Nucleus accumbens (tissue), 56 donors: Measurements from ENCODE around the gene BHLHE41.

Source experiments
- DNase-seq, 56 donors: peaks; one replicate each; lab custom pipeline; 2025; lab: John Stamatoyannopoulos, UW

Gene BHLHE41

DNA sequence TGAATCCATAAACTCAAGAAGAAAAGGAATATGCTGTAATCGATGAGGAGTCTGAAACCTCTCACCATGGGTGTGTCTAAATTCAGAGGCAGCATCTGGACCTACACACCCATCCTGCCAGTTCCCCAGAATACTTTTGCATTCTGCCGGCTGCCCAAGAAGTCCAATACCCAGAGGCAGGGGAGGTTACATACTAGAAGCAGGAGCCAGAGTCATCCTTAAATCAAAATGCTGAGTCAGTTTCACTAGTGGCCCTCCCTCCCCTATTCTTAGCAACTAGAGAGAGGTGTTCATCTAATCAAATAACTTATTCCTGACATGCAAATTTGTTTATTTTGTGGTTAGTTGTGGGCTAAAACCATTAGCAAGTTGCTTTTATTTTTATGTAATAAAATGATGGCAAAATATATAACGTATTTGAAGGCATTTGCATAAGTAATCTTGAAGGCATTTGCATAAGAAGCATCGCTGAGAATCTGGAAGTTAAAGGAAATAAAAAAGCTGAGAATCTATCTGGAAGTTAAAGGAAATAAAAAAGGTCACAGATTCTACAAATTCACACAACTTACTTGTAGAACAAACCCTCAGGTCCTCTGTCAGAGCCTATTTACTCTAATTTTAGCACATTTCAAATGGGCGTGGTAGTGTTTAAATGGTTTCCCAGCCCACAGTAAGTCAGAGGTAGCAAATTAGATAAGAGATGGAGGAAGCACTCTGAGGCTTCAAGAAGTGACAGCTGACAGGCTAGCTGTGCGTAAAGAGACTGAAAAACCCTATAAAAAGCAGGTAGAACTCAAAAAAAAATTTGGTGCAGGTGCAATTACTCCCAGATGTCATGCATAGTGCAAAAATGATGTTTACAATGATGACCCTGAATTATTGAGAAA, 7.8 kb downstream of the BHLHE41 start:
- DNase-seq: peak in 1 of 56 donors; percentile 12

DNA sequence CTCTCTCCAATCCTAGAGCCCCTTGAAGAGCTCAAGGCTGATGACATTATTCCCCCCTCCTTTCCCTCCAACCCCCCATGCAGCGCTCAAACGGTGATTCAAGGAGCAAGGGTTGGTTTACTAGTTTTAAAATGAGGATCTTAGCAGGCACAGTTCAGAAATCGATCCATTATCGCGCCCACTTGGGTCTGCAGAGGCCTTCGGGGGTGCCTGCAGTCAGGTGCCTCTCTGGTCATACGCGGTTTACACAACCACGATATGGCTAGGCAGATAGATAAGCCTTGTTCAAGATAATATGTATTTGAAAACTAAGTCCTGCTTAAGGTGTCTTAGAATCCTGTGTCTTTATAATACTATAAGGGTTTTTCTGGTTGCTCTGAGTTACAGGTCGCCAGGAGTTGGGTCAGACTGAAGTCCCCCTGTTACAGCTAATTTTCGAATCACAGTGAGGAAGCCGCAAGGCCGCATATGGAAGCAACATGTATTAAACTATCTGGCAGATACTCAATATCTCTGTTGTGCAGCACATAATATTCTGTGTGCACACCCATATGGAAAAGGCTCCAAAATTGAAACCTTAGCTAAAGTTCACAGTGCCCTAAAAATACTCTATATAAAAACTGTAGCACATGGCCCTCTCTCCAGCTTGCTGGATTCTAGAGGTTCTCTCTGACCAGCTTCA, 10.0 kb downstream of the BHLHE41 start:
- DNase-seq: peak in 1 of 56 donors; percentile 60

DNA sequence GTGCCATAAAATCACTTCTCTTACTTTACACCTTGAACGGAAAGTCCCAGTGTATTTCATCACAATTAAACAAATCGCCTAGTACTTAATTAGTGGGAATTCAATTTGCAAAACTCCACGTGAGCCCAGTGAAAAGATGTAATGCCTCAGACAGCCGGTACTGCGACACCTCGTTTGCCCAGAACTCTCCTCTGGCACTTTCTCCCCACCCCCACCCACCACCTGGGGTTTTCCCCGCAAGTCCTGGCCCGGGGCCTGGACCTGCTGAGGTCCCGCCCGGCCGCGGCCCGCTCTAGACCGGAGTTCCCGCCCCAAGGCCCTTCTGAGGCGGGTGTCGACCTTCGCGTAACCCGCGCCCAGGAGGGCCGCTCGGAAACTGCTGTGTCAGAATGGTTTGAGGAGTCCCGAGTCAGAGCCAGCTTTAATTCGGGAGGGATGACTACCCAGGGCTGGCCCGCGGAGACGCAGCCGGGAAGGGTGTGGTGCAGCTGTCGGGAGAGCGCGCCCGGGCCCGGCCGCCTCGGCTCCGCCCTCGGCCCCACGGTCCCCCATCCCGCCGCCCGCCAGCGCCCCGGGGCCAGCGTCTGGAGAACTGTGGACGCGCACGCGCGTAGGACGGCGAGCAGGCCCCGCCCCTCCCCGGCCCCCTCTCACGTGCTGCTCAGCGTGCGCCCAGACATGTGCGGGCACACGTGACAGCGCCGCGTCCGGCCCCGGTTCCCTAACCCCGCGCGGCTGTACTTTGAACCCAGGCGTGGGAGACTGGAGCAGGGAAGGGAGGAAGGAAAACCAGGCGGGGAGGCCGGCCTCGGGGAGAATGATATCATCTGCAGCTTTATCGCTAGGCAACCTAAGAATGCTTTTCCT, 10.8 kb downstream of the BHLHE41 start:
- peak; percentile 43 to 97 (median 89) for DNase-seq

DNA sequence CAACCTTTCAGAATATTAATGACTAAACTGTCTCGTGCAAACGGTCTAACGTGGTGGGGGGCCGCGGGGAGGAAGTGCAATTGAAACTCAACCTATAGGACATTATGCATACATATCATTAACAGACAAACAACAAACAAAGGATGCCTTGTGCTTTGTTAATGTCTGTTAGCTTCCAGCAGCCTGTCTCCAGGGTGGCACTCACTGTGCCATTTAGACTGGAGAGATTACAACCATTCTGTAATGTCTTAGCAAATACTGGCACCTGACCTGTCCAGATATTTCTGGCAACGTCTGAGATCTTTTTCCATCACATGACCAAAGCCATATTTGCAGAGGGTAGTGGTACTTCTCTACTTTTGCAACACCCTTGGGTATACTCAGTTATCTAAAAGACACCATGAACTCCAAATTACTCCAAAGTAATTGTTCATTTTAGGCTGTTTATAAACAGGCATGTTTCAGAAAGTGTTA, 11.6 kb downstream of the BHLHE41 start:
- DNase-seq: peak in 5 of 56 donors; percentile 8 to 36 (median 19)

DNA sequence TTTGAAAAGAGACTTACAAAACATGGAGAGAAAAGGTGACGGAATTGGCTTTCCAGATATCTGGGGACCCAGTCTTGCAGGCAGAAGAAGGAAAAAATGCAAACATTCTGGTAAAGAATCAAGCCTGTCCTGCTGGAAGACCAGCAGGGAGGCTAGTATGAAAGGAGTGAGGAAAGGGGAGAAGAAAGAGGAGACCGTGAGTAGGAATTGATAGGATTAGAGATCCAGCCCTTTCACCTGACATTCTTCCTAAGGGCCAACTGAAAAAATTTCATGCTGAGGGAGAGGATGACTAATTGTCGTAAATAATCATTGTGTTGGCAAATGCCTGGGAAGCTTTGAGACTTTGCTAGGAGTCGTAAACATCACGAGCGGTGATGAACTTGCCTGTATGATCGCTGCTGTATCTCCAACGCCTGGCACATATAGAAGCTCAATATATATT, 12.1 kb downstream of the BHLHE41 start:
- no peak for DNase-seq

DNA sequence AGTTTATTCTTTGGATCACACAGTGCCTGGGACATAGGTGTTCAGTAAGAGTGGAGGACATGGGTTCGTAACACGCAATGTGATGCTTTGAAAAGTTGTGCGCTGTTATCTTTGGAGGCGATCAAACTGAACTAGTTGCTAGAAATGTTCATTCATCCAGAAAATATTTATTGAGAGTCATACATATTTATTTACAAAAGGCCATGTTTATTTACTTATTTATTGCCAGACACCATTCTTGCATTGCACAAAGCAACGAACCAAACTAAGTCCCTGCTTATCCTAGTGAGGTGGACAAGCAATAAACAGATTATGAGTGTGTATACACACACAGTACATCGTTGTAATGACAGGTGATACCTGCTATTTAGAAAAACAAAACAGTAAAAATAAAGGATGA, 12.6 kb downstream of the BHLHE41 start:
- no peak for DNase-seq

DNA sequence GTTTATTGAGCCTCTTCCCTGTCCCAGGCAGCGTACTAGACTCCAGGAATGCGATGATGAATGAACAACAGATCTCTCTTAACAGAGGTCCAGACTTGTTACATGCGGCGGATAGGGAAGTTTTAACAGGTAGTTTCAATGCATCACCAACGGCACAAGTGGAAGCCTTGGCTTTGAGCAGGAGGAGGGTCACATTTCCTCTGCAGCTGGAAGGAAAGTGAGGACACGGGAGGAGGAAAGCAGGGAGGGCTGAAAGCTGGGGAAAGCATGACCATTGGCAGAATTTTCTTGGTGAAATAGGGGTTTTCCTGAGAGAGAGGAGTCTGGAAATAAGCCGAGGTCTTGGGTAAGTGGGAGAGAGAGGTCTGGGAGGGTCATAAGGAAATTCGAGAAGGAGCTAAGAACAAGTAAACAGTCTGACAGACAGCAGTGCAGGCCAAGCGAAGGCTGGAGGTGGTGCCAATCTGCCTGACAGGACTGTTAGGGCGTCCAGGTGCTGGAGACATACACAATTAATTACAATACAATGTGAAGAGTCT, 15.4 kb downstream of the BHLHE41 start:
- no peak for DNase-seq

DNA sequence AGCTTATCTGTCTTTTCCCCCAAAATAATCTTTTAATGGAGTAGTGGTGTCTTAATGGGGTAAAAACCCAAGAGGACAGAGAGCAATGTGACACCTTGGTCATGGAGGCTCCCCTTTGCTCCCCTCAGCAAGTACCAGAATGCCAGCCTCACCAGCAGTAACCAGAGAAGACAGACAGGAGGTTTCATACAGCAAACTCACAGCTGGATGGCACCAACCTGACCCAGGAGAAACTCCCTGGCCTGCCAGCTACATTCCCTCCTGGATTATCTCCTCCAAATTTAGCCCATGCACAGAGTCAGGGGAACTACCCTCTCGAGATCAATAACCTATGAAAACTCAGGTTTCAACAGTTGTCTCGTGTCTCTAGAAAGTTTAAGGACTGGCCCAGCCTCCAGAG, 15.9 kb downstream of the BHLHE41 start:
- DNase-seq: no peak

DNA sequence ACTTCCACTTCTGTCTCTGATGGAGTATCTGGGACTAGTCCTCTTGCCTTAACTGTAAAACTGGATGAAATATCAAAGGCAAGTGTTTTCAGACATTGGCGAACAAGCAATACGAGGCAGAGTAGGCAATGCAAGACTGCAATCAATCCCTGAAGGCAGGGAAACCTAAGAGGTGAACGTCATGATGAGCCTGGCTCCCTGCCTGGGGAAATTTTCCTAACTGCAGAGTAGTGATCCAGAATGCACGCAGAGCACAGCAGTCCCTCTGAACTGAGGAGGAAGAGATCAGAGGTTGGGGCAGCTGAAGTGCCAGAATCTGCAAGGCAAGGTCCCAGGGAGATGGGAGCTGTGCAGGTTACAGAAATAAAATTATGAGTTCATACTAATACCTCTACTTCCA, 18.5 kb downstream of the BHLHE41 start:
- DNase-seq: no peak

DNA sequence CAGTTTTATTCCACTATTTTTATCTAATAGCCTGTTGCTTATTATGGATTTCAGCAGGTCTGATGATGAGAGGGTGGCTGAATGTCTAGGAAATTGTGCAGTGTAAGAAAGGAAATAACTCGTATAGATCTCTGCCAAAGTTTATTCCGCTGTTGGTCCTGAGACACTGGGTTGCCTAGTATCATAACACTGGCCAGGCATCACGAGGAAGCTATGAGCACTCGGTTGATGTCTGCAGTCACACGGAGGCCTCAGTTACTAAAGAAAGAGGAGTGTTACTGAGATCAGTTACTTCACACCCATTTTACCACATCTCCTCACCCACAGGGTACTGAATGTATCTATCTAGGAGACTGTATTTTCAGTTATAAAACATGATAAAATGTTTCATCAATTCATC, 21.9 kb downstream of the BHLHE41 start:
- no peak for DNase-seq

DNA sequence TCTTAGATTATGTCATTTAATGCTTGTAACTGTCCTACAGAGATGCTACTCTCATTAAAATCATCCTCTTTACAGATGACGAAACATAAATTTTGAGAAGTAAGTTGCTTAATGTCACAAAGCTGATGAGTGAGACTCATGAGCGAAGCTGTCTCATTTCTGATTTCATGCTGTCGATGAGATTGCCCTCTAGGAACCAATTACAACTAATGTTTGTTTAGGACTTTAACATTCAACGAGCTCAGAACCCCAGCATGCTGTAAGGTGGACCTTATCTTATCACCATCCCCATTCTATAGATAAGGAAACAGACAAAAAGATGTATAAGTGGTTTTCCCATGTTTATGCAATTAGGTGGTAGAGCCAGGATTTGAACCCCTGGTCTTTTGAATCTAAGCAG, 23.1 kb downstream of the BHLHE41 start:
- no peak for DNase-seq

DNA sequence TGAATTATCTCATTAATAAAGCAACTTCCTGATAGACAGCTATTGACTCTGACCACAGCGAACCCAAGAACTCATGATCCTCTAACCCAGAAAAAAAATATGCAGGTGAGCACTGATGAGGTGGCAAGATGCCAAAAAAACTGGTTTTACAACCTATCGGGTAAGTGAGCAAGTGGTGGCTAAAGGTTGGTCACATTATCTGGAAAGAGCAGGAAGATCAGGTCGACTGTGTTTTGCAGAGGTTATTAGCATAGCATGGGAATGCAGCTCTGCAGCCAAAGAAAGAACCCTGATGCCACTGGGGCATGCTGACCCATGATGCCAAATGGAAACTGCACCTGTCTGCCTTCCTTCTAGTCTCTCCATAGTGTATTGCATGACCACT, 23.5 kb downstream of the BHLHE41 start:
- no peak for DNase-seq

DNA sequence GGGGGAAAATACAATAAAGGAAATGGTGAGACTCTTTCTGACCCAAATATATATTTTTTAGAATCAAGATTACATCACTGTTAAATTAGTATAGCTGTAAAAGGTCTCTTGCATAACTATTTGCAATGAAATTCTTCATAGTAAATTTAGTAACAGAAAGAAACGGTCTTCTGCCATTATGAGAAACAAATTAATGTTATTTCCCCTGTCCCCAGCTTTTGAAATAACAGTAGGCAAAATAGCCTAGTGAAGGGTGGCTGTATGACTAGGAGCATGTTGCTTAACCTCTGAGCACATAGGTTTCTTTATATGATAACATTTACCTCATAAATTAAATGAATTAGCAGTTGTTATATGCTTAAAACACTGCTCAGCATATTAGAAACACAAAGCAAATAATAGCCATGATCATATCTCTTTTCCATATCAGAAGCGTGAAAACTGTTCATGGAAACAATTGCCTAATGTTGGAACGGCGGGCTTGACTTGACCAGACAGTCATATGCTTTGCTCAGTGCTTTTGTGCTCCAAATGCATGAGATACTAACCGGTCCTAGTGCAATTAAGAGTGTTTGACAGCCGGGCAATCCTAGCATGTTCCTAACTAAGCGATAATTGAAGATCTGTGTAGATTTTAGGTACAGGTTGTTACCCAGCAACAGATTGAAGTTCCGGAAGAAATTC, 24.0 kb downstream of the BHLHE41 start:
- no peak for DNase-seq

DNA sequence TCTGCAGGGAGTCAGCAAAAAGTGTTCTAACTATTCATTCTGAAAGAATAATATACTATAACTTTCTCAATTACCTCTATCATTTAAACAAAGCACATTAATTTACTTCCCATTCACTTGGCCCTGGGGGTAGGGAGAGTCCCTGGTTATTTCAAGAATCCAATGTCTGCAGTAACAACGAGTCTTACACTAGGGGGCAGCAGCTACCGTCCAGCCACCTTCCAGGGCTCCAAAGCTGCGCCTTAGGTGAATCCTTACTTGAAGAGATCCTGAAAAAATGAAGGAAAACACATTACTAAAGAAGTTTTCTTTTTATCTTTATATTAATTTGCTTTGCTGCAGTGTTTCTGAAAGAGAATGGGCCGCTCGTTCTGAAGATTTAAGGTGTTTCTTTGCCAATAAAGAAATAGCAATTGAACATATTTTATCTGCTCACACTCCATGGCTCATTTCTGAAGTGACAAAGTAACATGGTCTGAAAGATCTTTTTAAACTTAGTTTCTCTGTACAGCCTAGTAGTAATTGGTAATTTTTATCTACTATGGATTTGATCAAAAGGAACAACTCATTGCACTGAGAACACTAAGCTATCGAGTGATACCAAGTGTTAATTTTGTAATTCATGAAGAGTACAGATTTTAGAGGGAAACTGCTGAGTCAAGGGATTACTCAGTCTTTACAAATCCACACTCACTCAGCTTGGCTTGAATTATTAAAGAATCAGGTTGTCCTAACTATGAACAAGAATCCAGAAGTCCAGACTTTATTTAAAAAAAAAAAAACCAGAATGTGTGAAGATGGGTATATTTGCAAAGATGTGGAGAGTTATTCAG, 27.6 kb downstream of the BHLHE41 start:
- DNase-seq: peak in 53 of 56 donors; percentile 4 to 83 (median 56)

DNA sequence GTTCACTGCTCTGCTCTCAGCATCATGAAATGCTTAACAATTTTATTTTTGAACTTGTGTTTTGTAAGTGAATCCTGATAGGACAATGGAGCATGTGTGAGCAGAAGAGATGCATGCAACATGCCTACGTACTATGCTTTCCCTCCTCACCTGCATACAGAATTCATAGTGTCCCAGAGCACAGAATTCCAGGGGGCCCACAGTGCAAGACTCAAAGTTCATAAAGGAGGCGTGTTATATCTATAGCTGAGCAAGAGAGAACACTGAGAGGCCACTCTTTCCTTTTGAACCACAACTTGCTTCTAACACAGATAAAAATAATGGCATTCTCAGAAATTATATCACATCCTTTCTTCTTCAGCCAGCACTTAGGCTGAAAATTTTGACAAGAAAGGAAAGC, 28.8 kb downstream of the BHLHE41 start:
- no peak for DNase-seq

DNA sequence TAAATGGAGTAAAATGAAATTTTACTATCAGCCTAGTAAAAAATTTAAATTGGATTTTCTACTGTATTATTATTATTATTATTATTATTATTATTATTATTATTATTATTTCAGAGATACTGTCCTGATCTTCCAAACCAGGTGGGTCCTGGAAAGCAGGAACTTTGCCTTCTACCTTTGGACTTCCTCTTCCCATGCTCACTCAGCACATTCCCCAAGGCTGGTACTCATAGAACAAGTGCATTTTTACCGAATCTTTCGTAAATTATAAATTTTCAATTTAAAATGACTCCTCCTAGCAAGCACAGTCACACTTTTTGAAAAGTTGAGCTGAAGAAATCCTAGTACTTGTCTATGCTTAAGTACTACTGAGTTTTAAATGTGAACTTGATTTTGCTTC, 29.7 kb downstream of the BHLHE41 start:
- DNase-seq: no peak

DNA sequence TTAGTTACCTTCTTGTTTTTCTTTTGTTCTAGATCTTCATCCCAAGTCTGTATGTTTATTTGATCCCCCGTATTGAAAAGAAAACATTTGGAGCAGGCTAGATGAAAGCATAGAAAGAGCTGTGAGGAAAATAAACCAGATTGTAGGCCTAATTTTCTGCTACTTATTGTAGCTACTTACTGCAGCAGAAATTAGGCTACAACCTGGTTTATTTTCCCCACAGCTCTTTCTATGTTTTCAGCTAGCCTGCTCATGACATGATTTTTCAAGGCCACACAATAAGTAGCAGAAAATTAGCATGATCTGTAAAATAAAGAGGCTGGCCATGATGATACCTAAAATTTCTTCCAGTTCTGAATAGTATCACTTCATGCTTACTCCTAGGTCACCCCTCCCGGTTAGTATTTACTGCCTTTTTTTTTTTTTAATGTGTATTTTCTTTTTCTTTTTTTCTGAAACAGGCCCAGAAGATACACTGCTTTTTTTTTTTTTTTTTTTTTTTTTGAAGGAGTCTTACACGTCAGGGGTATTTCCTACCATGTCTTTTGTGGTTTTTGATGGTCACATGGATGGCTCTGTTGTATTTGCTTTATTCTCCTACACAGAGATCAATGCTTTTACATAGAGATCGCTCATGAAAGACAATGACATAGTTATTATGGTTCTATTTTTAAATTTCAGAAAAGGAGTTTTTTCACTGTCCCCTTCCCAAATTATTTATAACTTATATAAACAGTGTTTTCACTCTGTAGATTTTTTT, 32.3 kb downstream of the BHLHE41 start:
- DNase-seq: no peak

DNA sequence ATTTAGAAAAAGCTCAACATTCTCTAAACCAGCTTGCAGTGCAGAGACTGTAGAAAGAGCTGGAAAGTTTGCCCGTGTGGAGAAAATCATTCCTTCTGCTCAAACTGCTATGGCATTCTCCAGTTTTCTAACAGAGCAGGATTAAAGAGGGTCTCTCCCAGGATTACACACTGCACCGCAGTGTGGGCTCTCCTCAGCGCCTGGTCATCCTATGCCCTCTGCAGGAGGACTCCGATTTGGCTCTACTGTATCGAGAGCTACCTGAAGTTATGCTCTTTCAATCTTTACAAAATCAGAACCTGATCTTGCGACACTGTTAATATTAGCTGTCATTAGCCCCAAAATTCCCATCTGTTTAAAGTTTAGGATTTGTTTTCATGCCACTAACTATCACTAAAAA, 33.0 kb downstream of the BHLHE41 start:
- peak in 12 of 56 donors; percentile 6 to 37 (median 18) for DNase-seq
